H7 (cell line): ENCODE data around the gene NT5DC1. TPM values are rescaled to one million over a fixed set of nuclear protein-coding genes. Genes with fewer than 3 reads are reported as not detected.

Source experiments
- DNase-seq: peaks from one replicate; pipeline ENCODE4 v3.0.0; 2012
- H3K27me3 ChIP-seq: 2 replicates; pipeline ENCODE4 v1.6.0; 2011; ENCODE audit warnings: mild to moderate bottlenecking, low read length; ENCODE audit not compliant: control insufficient read depth, insufficient read depth
- H3K36me3 ChIP-seq: replicated peaks from 2 replicates; pipeline ENCODE4 v1.5.1; 2011; ENCODE audit warnings: low read length; ENCODE audit not compliant: control insufficient read depth, insufficient read depth
- H3K4me3 ChIP-seq: 2 replicates; pipeline ENCODE4 v1.5.1; 2011; ENCODE audit warnings: low read depth, mild to moderate bottlenecking, control low read depth, low read length, moderate library complexity; ENCODE audit not compliant: insufficient read depth
- total RNA-seq: library from RNA; depleted of rRNA; stranded (reverse); fragments of >200 nt; shearing (Covaris generic); gene quantifications from 2 replicates; pipeline ENCODE4 v1.2.3, GENCODE V29; 2014

The NT5DC1 gene
- total RNA-seq, 1 experiment from 2014 or later = 13.0 TPM

GRCh38 chr6:116104636-116105035 is 4.0 kb downstream of the NT5DC1 start:
- DNase-seq = no peak
- peaks cover 3% of the 10 kb centered on the region for H3K36me3 ChIP-seq
- H3K27me3 ChIP-seq = no peaks in the 10 kb centered on the region
- no peak overlapping the region for H3K4me3 ChIP-seq

GRCh38 chr6:116105247-116105646 is 4.6 kb downstream of the NT5DC1 start:
- H3K36me3 ChIP-seq = peaks cover 5% of the 10 kb centered on the region
- H3K4me3 ChIP-seq = no peak overlapping the region
- no peaks in the 10 kb centered on the region for H3K27me3 ChIP-seq
- DNase-seq = no peak

GRCh38 chr6:116106146-116106545 is 5.5 kb downstream of the NT5DC1 start:
- Histone ChIP-seq H3K36me3 (peaks cover 8% of the 10 kb centered on the region), H3K4me3 (no peak overlapping the region)
- DNase-seq = no peak

GRCh38 chr6:116108836-116109235 is 8.2 kb downstream of the NT5DC1 start:
- H3K27me3 ChIP-seq = no peaks in the 10 kb centered on the region
- no peak for DNase-seq
- peaks cover 15% of the 10 kb centered on the region for H3K36me3 ChIP-seq

More at GRCh38 chr6:116106146-116106545, 5.5 kb downstream of the NT5DC1 start:
- H3K27me3 ChIP-seq = no peaks in the 10 kb centered on the region

GRCh38 chr6:116111552-116112528 is 11.2 kb downstream of the NT5DC1 start:
- Histone ChIP-seq H3K27me3 (no peaks in the 10 kb centered on the region), H3K4me3 (no peak overlapping the region), H3K36me3 (peaks cover 19% of the 10 kb centered on the region)
- peak; percentile 51 for DNase-seq

More at GRCh38 chr6:116108836-116109235, 8.2 kb downstream of the NT5DC1 start:
- no peak overlapping the region for H3K4me3 ChIP-seq

GRCh38 chr6:116113386-116113785 is 12.7 kb downstream of the NT5DC1 start:
- Histone ChIP-seq H3K27me3 (no peaks in the 10 kb centered on the region), H3K36me3 (peaks cover 19% of the 10 kb centered on the region), H3K4me3 (no peak overlapping the region)
- DNase-seq = no peak

GRCh38 chr6:116115781-116116180 is 15.1 kb downstream of the NT5DC1 start:
- Histone ChIP-seq H3K27me3 (no peaks in the 10 kb centered on the region), H3K4me3 (no peak overlapping the region), H3K36me3 (peaks cover 12% of the 10 kb centered on the region)
- no peak for DNase-seq

GRCh38 chr6:116118608-116119007 is 18.0 kb downstream of the NT5DC1 start:
- no peak overlapping the region for H3K4me3 ChIP-seq
- DNase-seq = no peak
- peaks cover 7% of the 10 kb centered on the region for H3K36me3 ChIP-seq
- H3K27me3 ChIP-seq = no peaks in the 10 kb centered on the region

- Histone ChIP-seq H3K27me3 (no peaks in the 10 kb centered on the region), H3K36me3 (peaks cover 2% of the 10 kb centered on the region; the same call in 1 of the 2 replicates), H3K4me3 (no peak overlapping the region)
- no peak for DNase-seq
These were observed 19.8 kb downstream of the NT5DC1 start for GRCh38 chr6:116120430-116120829.

GRCh38 chr6:116126032-116126431 is 25.4 kb downstream of the NT5DC1 start, which contains the start of gene COL10A1:
Gene COL10A1 (minus strand): TSS chr6:116126132. CDS start chr6:116125492, 640 bp downstream.
- Histone ChIP-seq H3K4me3 (no peak within 1 kb of the TSS), H3K27me3 (no peaks in the 10 kb centered on the region), H3K36me3 (no peaks in the 10 kb centered on the region)
- DNase-seq = no peak

- no peaks in the 10 kb centered on the region for H3K27me3 ChIP-seq
- H3K36me3 ChIP-seq = no peaks in the 10 kb centered on the region
- no peak for DNase-seq
- no peak overlapping the region for H3K4me3 ChIP-seq
These were observed 27.3 kb downstream of the NT5DC1 start for GRCh38 chr6:116127771-116128493.

- Histone ChIP-seq H3K27me3 (no peaks in the 10 kb centered on the region), H3K4me3 (no peak overlapping the region), H3K36me3 (no peaks in the 10 kb centered on the region)
- DNase-seq = no peak
These were observed 32.8 kb downstream of the NT5DC1 start for GRCh38 chr6:116133453-116133852.

GRCh38 chr6:116136373-116136772 is 35.7 kb downstream of the NT5DC1 start:
- DNase-seq = no peak
- Histone ChIP-seq H3K4me3 (no peak overlapping the region), H3K27me3 (no peaks in the 10 kb centered on the region), H3K36me3 (no peaks in the 10 kb centered on the region)

- no peaks in the 10 kb centered on the region for H3K36me3 ChIP-seq
- H3K4me3 ChIP-seq = no peak overlapping the region
- DNase-seq = no peak
- H3K27me3 ChIP-seq = no peaks in the 10 kb centered on the region
These were observed 36.3 kb downstream of the NT5DC1 start for GRCh38 chr6:116136933-116137340.

- no peaks in the 10 kb centered on the region for H3K36me3 ChIP-seq
- DNase-seq = no peak
- no peaks in the 10 kb centered on the region for H3K27me3 ChIP-seq
- H3K4me3 ChIP-seq = no peak overlapping the region
These were observed 39.3 kb downstream of the NT5DC1 start for GRCh38 chr6:116139917-116140316.
